ENCODE data around the gene INTS15. TPM values are rescaled to one million over a fixed set of nuclear protein-coding genes. Genes with fewer than 3 reads are reported as not detected.

The INTS15 gene
- total and polyA plus RNA-seq, 2 donors (not counting 3 experiments of a cell fraction or from before 2014, with no cell fraction given): 35.7 to 51.6 TPM

DNA sequence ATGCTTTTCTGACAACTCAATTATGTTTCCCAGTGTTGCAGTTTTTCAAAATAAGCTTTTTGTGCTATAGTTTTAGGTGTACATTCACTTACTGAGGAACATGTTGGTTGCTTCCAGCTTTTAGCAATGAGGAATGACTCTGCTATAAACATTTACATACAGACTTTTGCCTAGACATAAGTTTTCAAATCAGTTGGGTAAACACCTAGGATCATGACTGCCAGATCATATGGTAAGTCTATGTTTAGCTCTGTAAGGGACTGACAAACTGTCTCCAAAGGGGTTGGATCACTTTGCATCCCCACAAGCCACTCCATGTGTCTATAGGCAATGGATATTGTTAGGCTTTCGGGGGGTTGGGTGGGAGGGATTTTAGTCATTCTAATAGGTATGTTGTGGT lies 27.7 kb upstream of the INTS15 start:
- BruUV-seq (replicated peaks): no TSS peak
- no peaks in the 10 kb centered on the region for H3K27me3 ChIP-seq (ENCODE audit: control insufficient read depth in 2 of 2, insufficient read depth in 2 of 2, low read length in 2 of 2)
- no peak overlapping the region for H3K4me2 ChIP-seq (ENCODE audit: insufficient read depth, low read length)
- H3K79me2 ChIP-seq (ENCODE audit: control insufficient read depth, insufficient read depth, low read length): no peaks in the 10 kb centered on the region
- no peaks in the 10 kb centered on the region for H3K9me3 ChIP-seq (replicated peaks; ENCODE audit: control insufficient read depth, insufficient read depth, low read length)
- FAIRE-seq: no peak
- dilution Hi-C loops (cut with MboI; ENCODE audit: extremely low pct_ligation_motif_present, low sequenced_read_pairs) (no loop called here), intact Hi-C loops (cut with micrococcal nuclease) (no loop called here)
- no peaks in the 10 kb centered on the region for H3K36me3 ChIP-seq (ENCODE audit: control insufficient read depth in 2 of 2, extremely low read depth in 1 of 2, insufficient read depth in 2 of 2, low read length in 2 of 2)
- no peak overlapping the region for H3K9ac ChIP-seq (replicated peaks; ENCODE audit: extremely low read depth, insufficient read depth, low read length)
- H3K4me1 ChIP-seq (ENCODE audit: control insufficient read depth, extremely low read depth, insufficient read depth, low read length): no peaks in the 10 kb centered on the region
- no peak overlapping the region for H2AFZ ChIP-seq (ENCODE audit: low read depth, low read length)
- no peaks in the 10 kb centered on the region for H3K9me1 ChIP-seq (replicated peaks; ENCODE audit: control insufficient read depth, extremely low read depth, insufficient read depth, low read length)
- no peak overlapping the region for H3K4me3 ChIP-seq (replicated peaks in 1 of 3; ENCODE audit: insufficient read depth in 1 of 3, low read depth in 1 of 3, low read length in 3 of 3)
- ChIA-PET CTCF (interaction anchor here (0.6 to 0.9 kb wide), 2 partner anchors 28 to 1597 kb away, joined by 3 to 4 read pairs; partner anchors contain the start of gene INTS15), POLR2A (no interaction called here)
- DNase-seq (ENCODE audit: low read depth, low spot score): no peak
- H3K27ac ChIP-seq (ENCODE audit: insufficient read depth, low read depth, low read length): no peak overlapping the region
- no peak for TF ChIP-seq MYC (IDR thresholded peaks at IDR 0.05; ENCODE audit: low read depth, low read length)
- TF ChIP-seq POLR2AphosphoS5 (IDR thresholded peaks at IDR 0.05; ENCODE audit: insufficient read depth, low read depth, low read length): no peak
- TF ChIP-seq GATA2 (IDR thresholded peaks at IDR 0.05; ENCODE audit: insufficient read depth, insufficient read length, low read depth, low read length): no peak
- TF ChIP-seq FOS (IDR thresholded peaks at IDR 0.05; ENCODE audit: borderline replicate concordance, insufficient read depth, low read length): no peak
- no peak for TF ChIP-seq POLR2A (IDR thresholded peaks at IDR 0.05; ENCODE audit: low read depth, low read length)
- TF ChIP-seq JUN (IDR thresholded peaks at IDR 0.05; ENCODE audit: borderline replicate concordance, insufficient read depth, insufficient read length, low read depth): no peak
- TF ChIP-seq EZH2 (IDR thresholded peaks at IDR 0.05; ENCODE audit: borderline replicate concordance, low read depth, low read length, severe bottlenecking): no peak
- no peak for TF ChIP-seq CTCF (IDR thresholded peaks at IDR 0.05; ENCODE audit: extremely low read depth in 1 of 2, insufficient read depth in 1 of 2, low read depth in 1 of 2, low read length in 2 of 2)
- no peak for TF ChIP-seq MAX (IDR thresholded peaks at IDR 0.05; ENCODE audit: insufficient read depth, insufficient read length)
- no peaks in the 10 kb centered on the region for H4K20me1 ChIP-seq (replicated peaks; ENCODE audit: control insufficient read depth, extremely low read depth, insufficient read depth, low read length)
